ENCODE measurements around the gene EMC9.
"Not testable (repeated sequence)": the region's sequence is repeated elsewhere in the genome, so short reads cannot be mapped to it uniquely, and the experiment has no call there.

The EMC9 gene

GRCh38 chr14:24108336-24108874, 33.0 kb downstream of the EMC9 start:
- no peak for DNase-seq (ENCODE audit: low spot score)

- no peak for DNase-seq (ENCODE audit: low spot score)
Measured at GRCh38 chr14:24106672-24107271, 34.6 kb downstream of the EMC9 start.

DNA sequence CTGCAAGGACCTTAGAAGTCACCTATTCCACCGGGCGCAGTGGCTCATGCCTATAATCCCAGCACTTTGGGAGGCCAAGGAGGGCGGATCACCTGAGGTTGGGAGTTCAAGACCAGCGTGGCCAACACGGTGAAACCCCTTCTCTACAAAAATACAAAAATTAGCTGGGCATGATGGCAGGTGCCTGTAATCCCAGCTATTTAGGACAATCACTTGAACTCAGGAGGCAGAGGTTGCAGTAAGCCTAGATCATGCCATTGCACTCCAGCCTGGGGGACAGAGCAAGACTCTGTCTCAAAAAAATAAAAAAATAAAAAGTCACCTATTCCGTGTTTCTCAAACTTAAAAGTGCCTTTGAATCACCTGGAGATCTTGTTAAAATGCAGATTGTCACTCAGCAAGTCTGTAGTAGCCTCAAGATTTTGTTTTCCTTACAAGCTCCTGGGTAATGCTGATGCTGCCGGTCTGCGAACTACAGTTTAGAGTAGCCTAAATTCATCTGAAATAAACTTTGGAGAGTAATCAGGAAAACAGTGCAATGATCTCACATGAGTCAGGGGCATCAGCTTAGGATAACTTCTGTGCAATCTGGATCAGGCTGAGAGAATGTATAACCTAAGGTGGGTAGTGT, 35.7 kb downstream of the EMC9 start:
- DNase-seq (ENCODE audit: low spot score): not testable (repeated sequence)

DNA sequence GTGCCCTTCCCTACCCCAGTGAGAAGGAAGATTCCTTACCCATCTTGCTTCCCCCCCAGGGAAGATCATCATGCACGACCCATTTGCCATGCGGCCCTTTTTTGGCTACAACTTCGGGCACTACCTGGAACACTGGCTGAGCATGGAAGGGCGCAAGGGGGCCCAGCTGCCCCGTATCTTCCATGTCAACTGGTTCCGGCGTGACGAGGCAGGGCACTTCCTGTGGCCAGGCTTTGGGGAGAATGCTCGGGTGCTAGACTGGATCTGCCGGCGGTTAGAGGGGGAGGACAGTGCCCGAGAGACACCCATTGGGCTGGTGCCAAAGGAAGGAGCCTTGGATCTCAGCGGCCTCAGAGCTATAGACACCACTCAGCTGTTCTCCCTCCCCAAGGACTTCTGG, 37.9 kb downstream of the EMC9 start:
- no peak for DNase-seq (ENCODE audit: low spot score)

GRCh38 chr14:24102357-24103048, 38.9 kb downstream of the EMC9 start:
- no peak for DNase-seq (ENCODE audit: low spot score)

DNA sequence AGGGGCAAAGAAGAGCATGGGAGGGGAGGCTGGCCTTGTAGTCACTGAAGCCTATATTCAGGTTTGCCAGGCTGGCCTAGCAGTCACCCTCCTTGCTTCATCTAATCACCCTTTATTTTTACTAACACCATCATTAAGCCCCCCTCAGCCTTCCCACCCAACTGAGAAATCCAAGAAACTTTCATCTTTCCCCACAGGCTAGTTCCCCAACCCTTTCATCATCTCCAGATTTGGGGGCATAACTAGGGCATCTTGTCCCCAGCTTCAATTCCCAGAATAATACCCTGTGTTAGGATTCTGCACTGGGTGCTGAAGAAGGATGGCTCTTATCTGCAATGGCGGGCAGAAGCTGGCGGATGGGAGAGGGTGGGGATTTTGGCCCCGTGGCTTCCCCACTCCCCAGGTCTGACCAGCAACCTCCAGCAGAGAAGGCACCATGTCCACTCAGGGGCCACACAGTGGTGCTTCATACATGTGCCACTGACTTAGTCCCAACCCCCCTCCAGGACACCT, 40.4 kb downstream of the EMC9 start:
- DNase-seq (ENCODE audit: low spot score): no peak

DNA sequence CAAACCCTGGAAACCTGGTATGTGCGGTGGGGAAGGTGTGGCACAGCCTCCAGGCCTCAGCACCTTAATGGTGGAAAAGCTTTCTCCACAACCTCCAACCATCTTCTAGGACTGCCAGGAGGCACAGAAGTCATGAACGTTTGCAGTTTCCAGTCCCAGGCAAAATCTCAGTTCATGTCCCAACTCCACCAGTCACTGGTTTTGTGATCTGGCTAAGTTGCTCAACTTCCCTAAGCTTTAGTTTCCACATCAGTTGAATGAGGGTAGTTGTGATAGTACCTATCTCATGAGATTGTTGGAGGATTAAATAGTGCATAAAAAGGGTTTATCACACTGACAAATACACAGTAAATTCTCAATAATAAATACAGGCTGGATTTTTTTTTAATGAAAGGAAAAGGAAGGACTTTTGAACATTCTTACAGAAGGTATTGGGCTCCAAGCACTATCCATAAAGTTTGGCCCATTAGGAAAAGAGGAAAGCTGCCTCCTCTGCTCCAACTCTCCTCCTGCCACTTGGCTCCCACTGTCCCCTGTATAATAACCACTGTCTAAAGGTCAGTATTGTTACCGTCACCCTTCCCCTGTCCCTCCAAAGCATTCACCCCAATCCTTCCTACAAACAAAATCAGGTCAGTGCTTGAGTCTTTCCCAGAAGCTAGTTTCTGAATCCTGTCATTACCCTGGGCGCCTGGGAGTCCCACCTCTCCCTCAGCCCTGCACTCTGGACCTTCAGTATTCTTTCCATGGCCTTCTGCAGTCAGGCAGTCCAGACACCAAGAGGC, 41.0 kb downstream of the EMC9 start:
- DNase-seq (ENCODE audit: low spot score): no peak

GRCh38 chr14:24098927-24099813, 42.2 kb downstream of the EMC9 start:
- DNase-seq (ENCODE audit: low spot score): no peak

DNA sequence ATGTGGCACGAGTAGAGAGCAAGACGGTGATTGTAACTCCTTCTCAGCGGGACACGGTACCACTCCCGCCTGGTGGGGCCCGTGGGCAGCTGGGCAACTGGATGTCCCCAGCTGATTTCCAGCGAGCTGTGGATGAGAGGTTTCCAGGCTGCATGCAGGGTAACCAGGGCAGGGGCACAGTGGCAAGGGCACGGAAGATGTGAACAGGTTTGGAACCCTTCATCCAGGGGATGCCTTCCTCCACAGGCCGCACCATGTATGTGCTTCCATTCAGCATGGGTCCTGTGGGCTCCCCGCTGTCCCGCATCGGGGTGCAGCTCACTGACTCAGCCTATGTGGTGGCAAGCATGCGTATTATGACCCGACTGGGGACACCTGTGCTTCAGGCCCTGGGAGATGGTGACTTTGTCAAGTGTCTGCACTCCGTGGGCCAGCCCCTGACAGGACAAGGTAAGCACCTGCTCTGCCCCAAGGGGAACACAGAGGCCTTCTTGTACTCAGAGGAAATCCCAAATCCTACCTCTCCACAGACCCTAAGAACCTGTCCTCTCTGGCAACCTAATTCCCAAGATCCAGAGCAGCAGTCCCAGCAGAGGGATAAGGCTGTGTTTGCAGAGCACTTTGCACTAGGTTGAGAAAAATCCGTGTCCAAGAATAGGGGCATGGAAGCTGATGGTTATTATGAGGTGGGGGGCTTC, 43.0 kb downstream of the EMC9 start:
- DNase-seq (ENCODE audit: low spot score): no peak

GRCh38 chr14:24096545-24097181, 44.7 kb downstream of the EMC9 start:
- no peak for DNase-seq (ENCODE audit: low spot score)

DNA sequence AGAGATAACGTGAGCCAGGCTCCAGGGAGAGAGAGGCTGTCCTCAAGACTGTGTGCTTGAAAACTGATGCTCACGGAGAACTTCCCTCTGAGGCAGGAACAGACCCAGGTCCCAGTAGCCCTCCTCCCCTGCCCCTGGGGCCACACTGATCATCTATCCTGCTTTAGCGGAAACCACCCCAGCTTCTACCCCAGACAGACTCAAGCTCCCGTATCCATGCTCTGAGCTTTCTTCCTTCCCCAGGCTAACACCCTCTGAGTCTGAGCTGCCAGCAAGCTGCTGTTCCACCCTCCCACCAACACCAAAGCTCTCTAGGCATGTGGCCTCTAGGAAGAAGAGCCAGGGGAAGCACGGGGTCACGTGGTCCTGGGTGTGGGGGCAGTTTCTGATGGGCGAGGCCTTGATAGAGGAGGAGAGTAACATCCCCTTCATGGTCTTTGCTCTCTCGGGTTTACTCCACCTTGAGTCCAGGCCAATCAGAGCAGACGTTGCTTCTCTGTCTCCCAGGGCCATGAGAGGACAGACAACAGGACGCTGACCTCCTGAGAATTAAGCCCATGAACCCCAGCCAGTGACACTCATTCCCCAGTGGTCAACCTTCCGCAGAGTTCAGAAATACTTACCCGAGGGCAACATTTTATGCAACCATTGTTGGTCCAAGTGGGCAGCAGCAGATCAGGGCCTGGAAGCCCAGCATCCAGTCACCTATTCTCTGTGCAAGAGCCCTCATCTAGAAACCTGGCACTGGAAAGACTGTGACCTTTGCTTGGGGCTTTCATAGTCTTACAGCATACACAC, 45.9 kb downstream of the EMC9 start:
- DNase-seq (ENCODE audit: low spot score): no peak

- DNase-seq (ENCODE audit: low spot score): no peak
Measured at GRCh38 chr14:24094841-24095270, 46.5 kb downstream of the EMC9 start.

GRCh38 chr14:24093901-24094840, 47.2 kb downstream of the EMC9 start, which contains the start of gene PCK2:
TSS of gene PCK2 (plus strand) at chr14:24094311. CDS start at chr14:24094406, 95 bp downstream.
- DNase-seq (ENCODE audit: low spot score): peak; percentile 54

DNA sequence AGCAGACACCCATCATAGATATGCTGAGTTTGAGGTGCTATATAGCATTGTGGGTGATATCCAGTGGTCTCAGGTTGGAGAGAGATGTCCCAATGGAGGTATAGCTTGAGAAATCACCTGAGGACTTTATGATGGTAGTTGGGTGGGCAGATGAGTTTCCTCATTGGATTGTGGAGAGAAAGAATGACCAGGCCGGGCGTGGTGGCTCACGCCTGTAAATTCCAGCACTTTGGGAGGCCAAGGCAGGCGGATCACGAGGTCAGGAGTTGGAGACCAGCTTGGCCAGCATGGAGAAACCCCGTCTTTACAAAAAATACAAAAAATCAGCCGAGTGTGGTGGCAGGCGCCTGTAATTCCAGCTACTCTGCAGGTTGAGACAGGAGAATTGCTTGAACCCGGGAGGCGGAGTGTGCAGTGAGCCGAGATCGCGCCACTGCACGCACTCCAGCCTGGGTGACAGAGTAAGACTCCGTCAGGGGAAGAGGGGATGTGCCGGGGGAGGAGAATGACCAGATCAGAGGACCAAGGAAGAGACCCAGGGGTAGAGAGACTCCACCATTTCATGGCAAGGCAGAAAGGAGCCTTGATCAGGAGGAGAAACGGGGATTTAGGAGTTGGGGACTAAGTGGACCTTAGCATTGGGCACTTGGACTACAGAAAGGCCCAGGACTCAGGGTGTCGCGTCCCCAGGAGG, 48.0 kb downstream of the EMC9 start:
- no peak for DNase-seq (ENCODE audit: low spot score)

- DNase-seq (ENCODE audit: low spot score): no peak
Measured at GRCh38 chr14:24092505-24093206, 48.7 kb downstream of the EMC9 start.

DNA sequence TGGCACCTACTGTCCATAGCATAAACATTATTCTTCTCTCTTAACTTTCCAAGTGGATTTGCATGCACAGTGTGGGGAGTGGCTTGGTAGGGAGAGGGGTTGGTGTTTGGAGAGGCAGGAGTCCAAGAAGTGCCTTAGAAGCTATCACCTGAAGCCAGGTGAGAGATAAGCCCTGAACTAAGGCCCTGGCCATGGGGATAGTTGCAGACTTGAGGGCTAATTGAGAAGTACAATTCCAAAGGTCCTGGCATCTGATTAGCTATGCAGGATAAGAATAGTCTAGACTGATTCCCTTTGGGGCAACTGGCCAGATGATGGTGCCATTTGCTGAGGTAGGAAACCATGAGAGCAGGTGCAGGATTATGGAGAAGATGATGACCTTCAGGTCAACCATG, 49.3 kb downstream of the EMC9 start:
- no peak for DNase-seq (ENCODE audit: low spot score)

- no peak for DNase-seq (ENCODE audit: low spot score)
Measured at GRCh38 chr14:24089890-24090289, 51.5 kb downstream of the EMC9 start.
